Measurements from ENCODE around the gene GALNTL6.

The GALNTL6 gene

GRCh38 chr4:172157946-172158345, 344.7 kb downstream of the GALNTL6 start:
- FAIRE-seq (no peak), DNase-seq (ENCODE audit: insufficient read length, low spot score) (no peak)
- TF ChIP-seq, protein P1, sequence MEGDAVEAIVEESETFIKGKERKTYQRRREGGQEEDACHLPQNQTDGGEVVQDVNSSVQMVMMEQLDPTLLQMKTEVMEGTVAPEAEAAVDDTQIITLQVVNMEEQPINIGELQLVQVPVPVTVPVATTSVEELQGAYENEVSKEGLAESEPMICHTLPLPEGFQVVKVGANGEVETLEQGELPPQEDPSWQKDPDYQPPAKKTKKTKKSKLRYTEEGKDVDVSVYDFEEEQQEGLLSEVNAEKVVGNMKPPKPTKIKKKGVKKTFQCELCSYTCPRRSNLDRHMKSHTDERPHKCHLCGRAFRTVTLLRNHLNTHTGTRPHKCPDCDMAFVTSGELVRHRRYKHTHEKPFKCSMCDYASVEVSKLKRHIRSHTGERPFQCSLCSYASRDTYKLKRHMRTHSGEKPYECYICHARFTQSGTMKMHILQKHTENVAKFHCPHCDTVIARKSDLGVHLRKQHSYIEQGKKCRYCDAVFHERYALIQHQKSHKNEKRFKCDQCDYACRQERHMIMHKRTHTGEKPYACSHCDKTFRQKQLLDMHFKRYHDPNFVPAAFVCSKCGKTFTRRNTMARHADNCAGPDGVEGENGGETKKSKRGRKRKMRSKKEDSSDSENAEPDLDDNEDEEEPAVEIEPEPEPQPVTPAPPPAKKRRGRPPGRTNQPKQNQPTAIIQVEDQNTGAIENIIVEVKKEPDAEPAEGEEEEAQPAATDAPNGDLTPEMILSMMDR (IDR thresholded peaks at IDR 0.05; ENCODE audit: insufficient read depth, missing control alignments) = no peak

GRCh38 chr4:172163215-172163614, 350.0 kb downstream of the GALNTL6 start:
- TF ChIP-seq, protein P1 (IDR thresholded peaks at IDR 0.05; ENCODE audit: insufficient read depth, missing control alignments) = no peak

GRCh38 chr4:172168888-172169287, 355.7 kb downstream of the GALNTL6 start:
- DNase-seq (ENCODE audit: insufficient read length, low spot score) = no peak
- FAIRE-seq = no peak
- TF ChIP-seq, protein P1 (IDR thresholded peaks at IDR 0.05; ENCODE audit: insufficient read depth, missing control alignments) = no peak

More at GRCh38 chr4:172163215-172163614, 350.0 kb downstream of the GALNTL6 start:
- FAIRE-seq = no peak
- DNase-seq (ENCODE audit: insufficient read length, low spot score) = no peak

- TF ChIP-seq, protein P1 (IDR thresholded peaks at IDR 0.05; ENCODE audit: insufficient read depth, missing control alignments) = no peak
- DNase-seq (ENCODE audit: insufficient read length, low spot score) (no peak), FAIRE-seq (no peak)
Measured at GRCh38 chr4:172169871-172170270, 356.7 kb downstream of the GALNTL6 start.

DNA sequence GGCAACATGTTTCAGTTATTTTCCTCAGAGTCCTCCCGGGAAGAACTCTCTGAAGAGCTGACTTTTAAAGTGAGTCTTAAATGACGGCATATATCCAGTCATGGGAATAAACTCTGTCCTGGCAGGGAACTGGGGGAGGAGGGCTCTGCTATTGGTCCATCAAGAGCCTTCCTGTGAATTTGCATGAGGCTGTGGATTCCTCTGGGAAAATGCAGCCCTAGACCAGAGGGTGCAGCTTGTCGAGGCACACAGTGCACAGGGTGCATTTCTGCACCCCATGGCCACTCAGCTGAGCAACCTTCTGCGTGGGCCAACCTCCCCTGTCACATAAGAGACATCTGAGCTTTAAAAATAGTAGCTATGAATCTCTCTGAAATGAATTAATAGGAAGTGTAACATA, 360.0 kb downstream of the GALNTL6 start:
- DNase-seq (ENCODE audit: insufficient read length, low spot score) (no peak), FAIRE-seq (no peak)
- TF ChIP-seq, protein P1 (IDR thresholded peaks at IDR 0.05; ENCODE audit: insufficient read depth, missing control alignments) = no peak

DNA sequence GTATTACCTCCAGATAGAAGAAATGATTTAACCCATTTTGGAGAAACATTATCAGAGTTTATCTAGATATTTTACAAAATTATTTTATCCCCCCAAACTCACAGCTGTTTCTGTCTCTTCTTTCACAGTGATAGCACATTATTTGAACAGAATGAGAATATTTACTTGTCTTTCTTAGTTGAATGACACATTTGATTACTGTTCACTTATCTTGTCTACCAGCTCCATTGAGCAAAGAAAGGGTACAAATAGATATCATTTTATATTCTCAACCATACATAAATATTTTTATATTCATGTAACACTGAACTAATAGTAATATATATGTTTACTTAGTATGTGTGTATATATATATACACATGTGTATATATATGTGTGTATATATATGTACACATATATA, 364.2 kb downstream of the GALNTL6 start:
- DNase-seq (ENCODE audit: insufficient read length, low spot score) (no peak), FAIRE-seq (no peak)
- TF ChIP-seq, protein P1 (IDR thresholded peaks at IDR 0.05; ENCODE audit: insufficient read depth, missing control alignments) = no peak

- TF ChIP-seq, protein P1 (IDR thresholded peaks at IDR 0.05; ENCODE audit: insufficient read depth, missing control alignments) = no peak
- DNase-seq (ENCODE audit: insufficient read length, low spot score) (no peak), FAIRE-seq (no peak)
Measured at GRCh38 chr4:172188248-172188988, 375.2 kb downstream of the GALNTL6 start.

Data from D721Med (cell line).